GM12801 (cell line): ENCODE data around the gene CHURC1.

Experiments used
- CTCF ChIP-seq: IDR thresholded peaks from one replicate; pipeline ENCODE4 v1.5.1; 2011; ENCODE audit warnings: control low read depth; ENCODE audit not compliant: insufficient read length; ENCODE audit errors: extremely low read depth

The CHURC1 gene

GRCh38 chr14:64926398-64926995 is 12.2 kb downstream of the CHURC1 start:
- no peak for TF ChIP-seq CTCF

- TF ChIP-seq CTCF: no peak
These were observed 12.8 kb downstream of the CHURC1 start for GRCh38 chr14:64927031-64927430.

GRCh38 chr14:64928239-64929013 is 14.2 kb downstream of the CHURC1 start:
- no peak for TF ChIP-seq CTCF

GRCh38 chr14:64929014-64929359 is 14.7 kb downstream of the CHURC1 start:
- no peak for TF ChIP-seq CTCF

- TF ChIP-seq CTCF: no peak
These were observed 16.0 kb downstream of the CHURC1 start for GRCh38 chr14:64930085-64930843.

GRCh38 chr14:64931123-64931522 is 16.9 kb downstream of the CHURC1 start:
- no peak for TF ChIP-seq CTCF

GRCh38 chr14:64932231-64932630 is 18.0 kb downstream of the CHURC1 start:
- no peak for TF ChIP-seq CTCF
